Neural cell (in vitro differentiated cells): ENCODE data around the gene ENTREP1.

Experiments
- CTCF ChIP-seq: fragments of 450-650 bp; IDR thresholded peaks from 2 replicates; pipeline ENCODE4 v1.5.1; 2014; ENCODE audit warnings: antibody characterized with exemption, mild to moderate bottlenecking, moderate library complexity; ENCODE audit not compliant: poor library complexity, severe bottlenecking
- EZH2 ChIP-seq: fragments of 200-600, 300-800 bp; shearing (Covaris generic), sonication (generic); IDR thresholded peaks from 2 replicates; pipeline ENCODE4 v1.6.1; 2014; ENCODE audit warnings: antibody characterized with exemption, low read length, borderline replicate concordance, mild to moderate bottlenecking; ENCODE audit not compliant: insufficient read depth, poor library complexity, severe bottlenecking
- POLR2AphosphoS5 ChIP-seq: IDR thresholded peaks from 2 replicates; pipeline ENCODE4 v1.6.1; 2012
- RAD21 ChIP-seq: fragments of 450-650 bp; conservative IDR thresholded peaks from 2 replicates; pipeline ENCODE4 v1.6.1; 2014; ENCODE audit warnings: antibody characterized with exemption, mild to moderate bottlenecking, moderate library complexity
- REST ChIP-seq: IDR thresholded peaks from 2 replicates; pipeline ENCODE4 v1.6.1; 2012; ENCODE audit warnings: borderline replicate concordance
- TAF1 ChIP-seq: IDR thresholded peaks from 2 replicates; pipeline ENCODE4 v1.6.1; 2012; ENCODE audit warnings: low read depth

GRCh38 chr9:69412741-69413150, 87.7 kb downstream of the ENTREP1 start:
- TF ChIP-seq CTCF (peak; percentile 13), TAF1 (no peak), EZH2 (no peak), POLR2AphosphoS5 (no peak), REST (no peak), RAD21 (no peak)
